OCI-LY1 (cell line): ENCODE measurements around the gene ALDH1L1.

Experiments
- CTCF ChIP-seq: fragments of 200-600 bp; sonication (generic), shearing (Covaris generic); IDR thresholded peaks from 2 replicates; pipeline ENCODE4 v1.5.1; 2017; ENCODE audit warnings: mild to moderate bottlenecking, antibody characterized with exemption, low read length, moderate library complexity, mixed read lengths
- EZH2 ChIP-seq: fragments of 200-600 bp; sonication (generic), shearing (Covaris generic); IDR thresholded peaks from 2 replicates; pipeline ENCODE4 v1.8.0; 2017; ENCODE audit warnings: borderline replicate concordance, mixed run types, mild to moderate bottlenecking, antibody characterized with exemption, low read length, moderate library complexity, mixed read lengths

- no peak for TF ChIP-seq CTCF
- no peak for TF ChIP-seq EZH2
These were observed 114.5 kb downstream of the ALDH1L1 start for GRCh38 chr3:126065876-126066275.
